Gastrocnemius medialis (tissue), 4 donors: ENCODE data around the gene MAD1L1.

Source experiments
- CTCF ChIP-seq, 5 experiments: fragments of 450-650 bp in 3 of 5; fragments of 200-600 bp in 2 of 5; sonication (generic) in 2 of 5; IDR thresholded peaks in 4 of 5; conservative IDR thresholded peaks in 1 of 5; 1 replicate in 4 of 5; 2 replicates in 1 of 5; pipeline ENCODE4 v1.5.1; 2016 to 2019; ENCODE audit warnings: antibody characterized with exemption in 5 of 5, mild to moderate bottlenecking in 3 of 5, moderate library complexity in 3 of 5
- POLR2A ChIP-seq, 2 donors: fragments of 450-650 bp; IDR thresholded peaks; one replicate each; pipeline ENCODE4 v1.6.1; 2017; ENCODE audit warnings: antibody characterized with exemption in 2 of 2, mild to moderate bottlenecking in 2 of 2, moderate library complexity in 2 of 2

GRCh38 chr7:2040893-2041270 is 191.9 kb downstream of the MAD1L1 start:
- no peak for TF ChIP-seq CTCF (IDR thresholded peaks at IDR 0.05 in 4 of 5, conservative IDR thresholded peaks at IDR 0.05 in 1 of 5)
- no peak for TF ChIP-seq POLR2A (IDR thresholded peaks at IDR 0.05)
